Activated T-helper 1 cell treated with anti-CD3 and anti-CD28 coated beads, Interleukin-2, amount 50 U/mL, for 16 hours (primary cell): ENCODE results near the gene LRRC8B.

ENCODE experiments used
- DNase-seq, 2 donors: peaks; one replicate each; pipeline ENCODE4 v3.0.0-alpha.2; 2020; ENCODE audit warnings: low read depth in 1 of 2, low spot score in 1 of 2

LRRC8B gene

GRCh38 chr1:89546082-89546889 is 21.7 kb downstream of the LRRC8B start:
- no peak for DNase-seq

GRCh38 chr1:89546934-89547562 is 22.4 kb downstream of the LRRC8B start:
- DNase-seq, result no peak

GRCh38 chr1:89547563-89548116 is 23.0 kb downstream of the LRRC8B start:
- DNase-seq, result no peak

GRCh38 chr1:89548122-89548857 is 23.7 kb downstream of the LRRC8B start:
- DNase-seq, result no peak

- no peak for DNase-seq
These were observed 26.4 kb downstream of the LRRC8B start for GRCh38 chr1:89550995-89551394.

GRCh38 chr1:89552471-89553081 is 27.9 kb downstream of the LRRC8B start:
- no peak for DNase-seq

- DNase-seq, result no peak
These were observed 28.5 kb downstream of the LRRC8B start for GRCh38 chr1:89553157-89553556.

GRCh38 chr1:89555550-89555949 is 30.9 kb downstream of the LRRC8B start:
- no peak for DNase-seq

GRCh38 chr1:89556726-89557444 is 32.3 kb downstream of the LRRC8B start:
- no peak for DNase-seq

- no peak for DNase-seq
These were observed 32.8 kb downstream of the LRRC8B start for GRCh38 chr1:89557445-89557825.

- DNase-seq, result no peak
These were observed 33.3 kb downstream of the LRRC8B start for GRCh38 chr1:89557956-89558355.

- no peak for DNase-seq
These were observed 39.5 kb downstream of the LRRC8B start for GRCh38 chr1:89563957-89564604.

- DNase-seq, result no peak
These were observed 40.9 kb downstream of the LRRC8B start for GRCh38 chr1:89565521-89565920.

GRCh38 chr1:89566761-89567174 is 42.1 kb downstream of the LRRC8B start:
- no peak for DNase-seq

GRCh38 chr1:89567797-89568196 is 43.2 kb downstream of the LRRC8B start:
- DNase-seq, result no peak

GRCh38 chr1:89573410-89573809 is 48.8 kb downstream of the LRRC8B start:
- DNase-seq, result no peak

- no peak for DNase-seq
These were observed 50.0 kb downstream of the LRRC8B start for GRCh38 chr1:89574621-89575020.

- DNase-seq, result no peak
These were observed 50.6 kb downstream of the LRRC8B start for GRCh38 chr1:89575207-89575606.

- DNase-seq, result no peak
These were observed 51.4 kb downstream of the LRRC8B start for GRCh38 chr1:89576013-89576412.

- DNase-seq, result no peak
These were observed 53.5 kb downstream of the LRRC8B start for GRCh38 chr1:89578151-89578550.
